Hepatocyte (in vitro differentiated cells): ENCODE data around the gene COX4I2.

Experiments used
- CTCF ChIP-seq: fragments of 200-600 bp; sonication (generic); IDR thresholded peaks from 2 replicates; pipeline ENCODE4 v1.5.1; 2016; ENCODE audit warnings: antibody characterized with exemption, mild to moderate bottlenecking; ENCODE audit not compliant: poor library complexity
- EZH2phosphoT487 ChIP-seq: fragments of 200-600 bp; sonication (generic); IDR thresholded peaks from one replicate; pipeline ENCODE4 v1.6.1; 2018; ENCODE audit warnings: antibody characterized with exemption, mild to moderate bottlenecking, low read depth, moderate library complexity; ENCODE audit not compliant: unreplicated experiment, severe bottlenecking

GRCh38 chr20:31641391-31641790 is 3.7 kb downstream of the COX4I2 start:
- no peak for TF ChIP-seq CTCF
- no peak for TF ChIP-seq EZH2phosphoT487
